NCI-H128 (cell line): Measurements from ENCODE around the gene SRM.
"Not testable (repeated sequence)": the region's sequence is repeated elsewhere in the genome, so short reads cannot be mapped to it uniquely, and the experiment has no call there.

Experiments
- DNase-seq: peaks from one replicate; lab custom pipeline; 2025; ENCODE audit not compliant: unreplicated experiment; lab: John Stamatoyannopoulos, UW

SRM gene

DNA sequence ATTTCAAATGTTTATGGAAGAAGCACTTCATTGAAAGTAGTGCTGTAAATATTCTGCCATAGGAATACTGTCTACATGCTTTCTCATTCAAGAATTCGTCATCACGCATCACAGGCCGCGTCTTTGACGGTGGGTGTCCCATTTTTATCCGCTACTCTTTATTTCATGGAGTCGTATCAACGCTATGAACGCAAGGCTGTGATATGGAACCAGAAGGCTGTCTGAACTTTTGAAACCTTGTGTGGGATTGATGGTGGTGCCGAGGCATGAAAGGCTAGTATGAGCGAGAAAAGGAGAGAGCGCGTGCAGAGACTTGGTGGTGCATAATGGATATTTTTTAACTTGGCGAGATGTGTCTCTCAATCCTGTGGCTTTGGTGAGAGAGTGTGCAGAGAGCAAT lies 36.6 kb downstream of the SRM start:
- DNase-seq, result no peak

DNA sequence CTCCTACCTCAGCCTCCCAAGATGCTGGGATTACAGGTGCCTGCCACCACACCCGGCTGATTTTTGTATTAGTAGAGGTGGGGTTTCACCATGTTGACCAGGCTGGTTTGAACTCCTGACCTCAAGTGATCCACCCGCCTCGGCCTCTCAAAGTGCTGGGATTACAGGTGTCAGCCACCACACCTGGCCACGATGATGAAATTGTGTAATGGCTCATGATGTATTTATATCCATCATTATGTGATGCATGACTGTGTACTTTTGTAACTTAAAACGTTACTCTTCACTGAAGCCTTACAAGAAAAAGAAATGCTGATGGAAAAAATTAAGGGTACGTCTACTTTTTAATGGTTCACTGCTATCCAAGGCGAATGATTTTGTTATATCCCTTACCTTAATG lies 39.8 kb downstream of the SRM start:
- no peak for DNase-seq

DNA sequence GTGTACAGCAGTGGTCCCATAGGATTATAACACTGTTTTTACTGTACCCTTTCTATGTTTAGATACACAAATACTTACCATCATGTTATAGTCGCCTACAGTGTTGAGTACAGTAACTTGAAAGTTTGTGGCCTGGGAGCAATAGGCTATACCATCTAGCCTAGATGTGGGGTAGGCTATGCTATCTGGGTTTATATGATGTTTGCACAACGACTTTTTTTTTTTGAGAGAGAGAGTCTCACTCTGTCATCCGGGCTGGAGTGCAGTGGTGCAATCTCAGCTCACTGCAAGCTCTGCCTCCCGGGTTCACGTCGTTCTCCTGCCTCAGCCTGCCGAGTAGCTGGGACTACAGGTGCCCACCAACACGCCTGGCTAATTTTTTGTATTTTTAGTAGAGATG lies 40.5 kb downstream of the SRM start:
- not testable (repeated sequence) for DNase-seq

DNA sequence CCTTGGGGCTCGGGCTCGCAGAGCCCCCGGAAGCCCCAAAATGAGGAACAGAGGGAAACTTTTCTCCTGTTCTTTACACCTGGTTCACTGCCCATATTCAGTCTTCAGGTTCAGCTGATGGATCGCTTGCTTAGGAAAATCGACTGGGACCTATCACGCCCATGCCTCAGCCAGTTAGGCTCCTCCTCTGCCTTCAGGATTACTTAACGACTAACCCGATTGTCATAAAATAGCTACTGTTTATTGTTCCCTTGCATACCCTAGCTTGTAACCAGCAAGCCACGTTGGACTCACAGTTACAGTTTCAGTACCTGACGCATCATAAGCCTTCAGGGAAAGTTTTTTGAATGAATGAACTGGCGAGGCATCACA lies 46.7 kb downstream of the SRM start:
- DNase-seq, result no peak

DNA sequence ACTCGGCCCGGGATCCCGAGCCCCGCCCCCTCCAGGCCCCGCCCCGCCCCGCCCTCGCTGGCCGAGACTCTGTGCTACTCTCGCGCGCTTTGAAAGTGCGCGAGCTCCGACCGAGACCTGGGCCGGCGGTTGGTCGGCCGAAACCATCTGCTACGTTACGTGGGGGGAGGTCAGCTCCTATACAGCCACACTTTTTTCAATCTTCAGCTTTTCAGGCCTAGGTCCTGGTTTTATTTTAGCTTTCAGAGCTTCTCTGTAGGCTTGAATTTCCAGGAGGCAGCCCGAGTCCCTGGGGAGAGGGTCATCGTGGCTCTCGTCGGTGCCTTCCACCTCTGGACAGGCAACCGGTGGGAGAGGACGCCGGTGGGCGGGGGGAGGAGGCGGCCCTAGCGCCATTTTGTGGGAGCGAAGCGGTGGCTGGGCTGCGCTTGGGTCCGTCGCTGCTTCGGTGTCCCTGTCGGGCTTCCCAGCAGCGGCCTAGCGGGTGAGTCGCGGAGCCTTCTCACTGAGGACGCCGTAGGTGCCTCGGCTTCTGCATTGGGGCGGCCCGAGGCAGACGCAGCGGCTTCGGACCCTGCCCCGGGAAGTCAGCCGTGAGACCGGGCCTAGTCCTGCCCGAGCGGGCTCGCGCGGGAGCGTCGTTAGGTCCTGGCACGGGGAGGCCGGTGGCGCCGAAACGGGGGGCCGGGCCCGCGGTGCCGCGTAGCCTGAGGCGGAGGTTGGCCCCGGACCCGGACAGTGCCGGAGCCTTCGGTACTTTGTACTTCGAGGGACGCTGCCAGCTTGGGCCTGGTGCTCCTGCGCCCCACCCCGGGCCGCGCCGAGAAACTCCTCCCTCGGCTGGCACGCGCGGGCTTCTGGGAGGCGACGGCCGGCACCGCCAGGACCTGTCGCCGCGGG lies 47.3 kb downstream of the SRM start, which contains the start of gene TARDBP:
Gene TARDBP (plus strand): TSS at position 395 of the 900 bp plus-strand sequence. CDS start 1,074 bp downstream, outside the sequence.
- DNase-seq, result peak; percentile 96
